ENCODE data around the gene SLC38A11.

GRCh38 chr2:164984428-164984827 lies 29.1 kb upstream of the SLC38A11 start:
- no peak for TF ChIP-seq CTCF (conservative IDR thresholded peaks at IDR 0.05)
- TF ChIP-seq ZFX (IDR thresholded peaks at IDR 0.05) = no peak
